GM23338 (cell line): ENCODE results near the gene C14orf119. TPM values are rescaled to one million over a fixed set of nuclear protein-coding genes. Genes with fewer than 3 reads are reported as not detected.

Experiments
- ATAC-seq: fragments of 200-7000 bp; cut with Tn5 transposase; 3 replicates; pipeline ENCODE4 v1.9.1; 2020
- DNase-seq: peaks from one replicate; pipeline ENCODE4 v3.0.0-alpha.2; 2015; ENCODE audit warnings: low spot score
- H2AFZ ChIP-seq: fragments of 200-600 bp; sonication (generic); 2 replicates; pipeline ENCODE4 v1.8.0; 2016; ENCODE audit warnings: antibody characterized with exemption, mild to moderate bottlenecking, moderate library complexity
- H3F3A ChIP-seq: fragments of 200-600 bp; sonication (generic); replicated peaks from 2 replicates; pipeline ENCODE4 v1.8.0; 2017; ENCODE audit warnings: antibody characterized with exemption, mixed run types, low read depth
- H3K27ac ChIP-seq: fragments of 200-600 bp; sonication (generic); 2 replicates; pipeline ENCODE4 v1.6.1; 2016; ENCODE audit warnings: low read depth
- H3K27me3 ChIP-seq: fragments of 200-600 bp; sonication (generic); 2 replicates; pipeline ENCODE4 v1.8.0; 2016; ENCODE audit warnings: mild to moderate bottlenecking, mixed run types, moderate library complexity; ENCODE audit not compliant: insufficient read depth
- H3K36me3 ChIP-seq: fragments of 200-600 bp; sonication (generic); 2 replicates; pipeline ENCODE4 v1.8.0; 2016; ENCODE audit warnings: mild to moderate bottlenecking; ENCODE audit not compliant: insufficient read depth
- H3K4me1 ChIP-seq: fragments of 200-600 bp; sonication (generic); 2 replicates; pipeline ENCODE4 v1.8.0; 2016; ENCODE audit warnings: mild to moderate bottlenecking, moderate library complexity; ENCODE audit not compliant: insufficient read depth
- H3K4me2 ChIP-seq: fragments of 200-600 bp; sonication (generic); 2 replicates; pipeline ENCODE4 v1.7.1; 2017; ENCODE audit warnings: mixed run types
- H3K4me3 ChIP-seq: fragments of 200-600 bp; sonication (generic); 2 replicates; pipeline ENCODE4 v1.6.1; 2016; ENCODE audit warnings: mixed run types
- H3K79me2 ChIP-seq: fragments of 200-600 bp; sonication (generic); replicated peaks from 2 replicates; pipeline ENCODE4 v1.8.0; 2017; ENCODE audit warnings: mild to moderate bottlenecking; ENCODE audit not compliant: insufficient read depth
- H3K9me2 ChIP-seq: fragments of 200-600 bp; sonication (generic); 2 replicates; pipeline ENCODE4 v1.8.0; 2017; ENCODE audit not compliant: insufficient read depth
- H4K20me1 ChIP-seq: fragments of 200-600 bp; sonication (generic); replicated peaks from 2 replicates; pipeline ENCODE4 v1.8.0; 2017; ENCODE audit warnings: mild to moderate bottlenecking; ENCODE audit not compliant: insufficient read depth
- H3K27ac Mint-ChIP-seq: 2 replicates; pipeline ENCODE4 v1.8.0; 2020; ENCODE audit warnings: inconsistent platforms, mild to moderate bottlenecking, moderate library complexity, mixed read lengths
- H3K27me3 Mint-ChIP-seq: 3 replicates; pipeline ENCODE4 v1.8.0; 2022; ENCODE audit warnings: low read depth, mild to moderate bottlenecking, moderate library complexity, mixed read lengths, inconsistent platforms; ENCODE audit not compliant: insufficient read depth, poor library complexity
- H3K36me3 Mint-ChIP-seq: 3 replicates; pipeline ENCODE4 v1.8.0; 2021; ENCODE audit warnings: low read depth, mild to moderate bottlenecking, inconsistent platforms, moderate library complexity, mixed read lengths
- H3K4me1 Mint-ChIP-seq: 3 replicates; pipeline ENCODE4 v1.8.0; 2020; ENCODE audit warnings: mild to moderate bottlenecking, inconsistent platforms, mixed read lengths
- H3K4me3 Mint-ChIP-seq: 3 replicates; pipeline ENCODE4 v1.8.0; 2021; ENCODE audit warnings: moderate library complexity, mild to moderate bottlenecking, inconsistent platforms, mixed read lengths
- H3K9me3 Mint-ChIP-seq: 3 replicates; pipeline ENCODE4 v1.8.0; 2020; ENCODE audit warnings: moderate library complexity, mild to moderate bottlenecking, inconsistent platforms, mixed read lengths
- CREB1 ChIP-seq: fragments of 250-450 bp; sonication (Bioruptor Pico); IDR thresholded peaks from 2 replicates; pipeline ENCODE4 v1.5.0; 2020; ENCODE audit warnings: low read depth, mild to moderate bottlenecking, moderate library complexity
- EZH2 ChIP-seq: fragments of 200-600 bp; sonication (generic); IDR thresholded peaks from one replicate; pipeline ENCODE4 v1.8.0; 2017; ENCODE audit warnings: antibody characterized with exemption, mild to moderate bottlenecking, low read depth; ENCODE audit not compliant: unreplicated experiment
- POLR2AphosphoS5 ChIP-seq: IDR thresholded peaks from 2 replicates; pipeline ENCODE4 v1.6.1; 2016; ENCODE audit warnings: antibody characterized with exemption, low read depth
- polyA plus RNA-seq: library from polyadenylated mRNA; unstranded; fragments of >200 nt; fragmentation: Nextera tagmentation; extraction: Ambion mirVana; gene quantifications from 2 replicates; pipeline ENCODE4 v1.2.1, GENCODE V29; 2016
- total RNA-seq: library from RNA; depleted of rRNA; stranded (reverse); fragments of >200 nt; shearing (Covaris generic); gene quantifications from 2 replicates; pipeline ENCODE4 v1.2.3, GENCODE V29; 2014
- TF ChIP-seq, protein P1 (sequence below): IDR thresholded peaks from 2 replicates; pipeline ENCODE4 v1.6.1; 2016; ENCODE audit warnings: antibody characterized with exemption
- TF ChIP-seq, protein P2 (sequence below), 2 experiments: fragments of 200-600 bp in 1 of 2; sonication (generic) in 1 of 2; conservative IDR thresholded peaks; 2 replicates each; pipeline versions ENCODE4 v1.5.1 to v1.6.1; 2016 to 2017; ENCODE audit warnings: antibody characterized with exemption in 2 of 2, low read depth in 2 of 2, mild to moderate bottlenecking in 2 of 2, moderate library complexity in 1 of 2

C14orf119 gene
- total and polyA plus RNA-seq, 2 experiments from 2014 or later: 49.4 to 118 TPM

DNA sequence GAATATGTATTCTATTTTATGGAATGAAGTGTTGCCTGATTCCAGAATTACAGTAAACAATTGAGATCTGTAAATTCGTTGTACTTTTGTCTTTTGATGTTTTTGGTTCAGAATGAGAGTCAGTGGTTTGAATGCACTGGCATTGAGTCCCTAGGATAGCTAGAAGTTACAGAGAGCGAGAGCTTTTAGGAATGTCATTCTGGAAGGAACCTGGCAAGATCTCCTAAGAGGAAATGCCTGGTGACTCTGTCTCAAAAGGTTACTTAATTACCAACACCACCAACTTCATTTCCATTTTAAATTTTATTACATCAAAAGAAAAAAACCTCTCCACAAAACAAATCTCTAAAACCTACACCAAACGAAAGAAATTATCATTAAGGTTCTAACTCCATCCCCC, 29.7 kb downstream of the C14orf119 start:
- Histone ChIP-seq H2AFZ (no peak overlapping the region), H3K79me2 (no peaks in the 10 kb centered on the region), H3F3A (no peaks in the 10 kb centered on the region; the same call in 1 of the 2 replicates), H3K27me3 (no peaks in the 10 kb centered on the region), H3K4me1 (peaks cover 34% of the 10 kb centered on the region), H4K20me1 (no peaks in the 10 kb centered on the region), H3K9me2 (no peaks in the 10 kb centered on the region), H3K4me3 (no peak overlapping the region), H3K4me2 (no peak overlapping the region), H3K36me3 (no peaks in the 10 kb centered on the region), H3K27ac (no peak overlapping the region)
- no peaks in the 10 kb centered on the region; the same call in 2 of the 3 replicates for H3K9me3 Mint-ChIP-seq
- H3K36me3 Mint-ChIP-seq: peaks cover 29% of the 10 kb centered on the region
- no peak overlapping the region for H3K4me3 Mint-ChIP-seq
- no peak for TF ChIP-seq CREB1 (CRISPR knock-in tag)
- TF ChIP-seq POLR2AphosphoS5: no peak
- TF ChIP-seq, protein P1, sequence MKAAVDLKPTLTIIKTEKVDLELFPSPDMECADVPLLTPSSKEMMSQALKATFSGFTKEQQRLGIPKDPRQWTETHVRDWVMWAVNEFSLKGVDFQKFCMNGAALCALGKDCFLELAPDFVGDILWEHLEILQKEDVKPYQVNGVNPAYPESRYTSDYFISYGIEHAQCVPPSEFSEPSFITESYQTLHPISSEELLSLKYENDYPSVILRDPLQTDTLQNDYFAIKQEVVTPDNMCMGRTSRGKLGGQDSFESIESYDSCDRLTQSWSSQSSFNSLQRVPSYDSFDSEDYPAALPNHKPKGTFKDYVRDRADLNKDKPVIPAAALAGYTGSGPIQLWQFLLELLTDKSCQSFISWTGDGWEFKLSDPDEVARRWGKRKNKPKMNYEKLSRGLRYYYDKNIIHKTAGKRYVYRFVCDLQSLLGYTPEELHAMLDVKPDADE: no peak
- H3K27ac Mint-ChIP-seq: no peak overlapping the region
- ATAC-seq: no peak
- peaks cover 51% of the 10 kb centered on the region for H3K4me1 Mint-ChIP-seq
- H3K27me3 Mint-ChIP-seq: peaks cover 19% of the 10 kb centered on the region
- no peak for DNase-seq

DNA sequence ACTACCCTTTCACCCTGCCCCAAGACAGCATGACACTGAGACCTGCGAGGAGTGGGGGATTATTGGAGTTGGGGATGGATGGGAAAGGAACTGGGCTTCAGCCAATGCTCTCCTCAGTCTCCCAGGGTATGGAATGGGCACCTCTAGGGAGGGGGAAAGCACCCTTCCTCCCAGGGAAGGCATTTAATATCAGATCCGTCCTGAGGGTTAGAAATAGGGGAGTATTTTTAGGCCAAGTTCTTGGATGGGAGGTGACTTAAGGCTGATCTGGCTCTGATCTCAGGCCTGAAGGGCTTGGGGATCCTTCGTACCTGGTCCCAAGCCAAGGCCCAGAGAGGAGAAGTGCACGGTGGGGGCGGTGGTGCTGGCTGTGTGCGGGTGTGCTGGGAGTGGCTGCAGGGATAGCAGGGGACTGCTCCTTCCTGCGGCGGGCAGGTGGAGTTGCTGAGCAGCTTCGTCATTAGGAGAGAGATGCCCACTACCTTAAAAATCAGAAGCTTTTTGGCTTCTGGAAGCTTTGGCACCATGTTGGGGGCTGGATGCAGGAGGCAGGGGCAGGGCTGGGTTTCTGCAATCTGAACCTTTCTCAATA, 30.7 kb downstream of the C14orf119 start:
- Histone ChIP-seq H3K27ac (peak overlapping the region; percentile 32; the same call in 1 of the 2 replicates), H3K36me3 (peaks cover 9% of the 10 kb centered on the region), H3K27me3 (no peaks in the 10 kb centered on the region), H3K4me1 (peaks cover 28% of the 10 kb centered on the region), H3K79me2 (no peaks in the 10 kb centered on the region), H3K4me2 (no peak overlapping the region), H2AFZ (no peak overlapping the region), H3K4me3 (no peak overlapping the region), H3K9me2 (no peaks in the 10 kb centered on the region), H4K20me1 (no peaks in the 10 kb centered on the region), H3F3A (no peaks in the 10 kb centered on the region; the same call in 1 of the 2 replicates)
- no peak overlapping the region; the same call in 2 of the 3 replicates for H3K4me3 Mint-ChIP-seq
- TF ChIP-seq, protein P2, sequence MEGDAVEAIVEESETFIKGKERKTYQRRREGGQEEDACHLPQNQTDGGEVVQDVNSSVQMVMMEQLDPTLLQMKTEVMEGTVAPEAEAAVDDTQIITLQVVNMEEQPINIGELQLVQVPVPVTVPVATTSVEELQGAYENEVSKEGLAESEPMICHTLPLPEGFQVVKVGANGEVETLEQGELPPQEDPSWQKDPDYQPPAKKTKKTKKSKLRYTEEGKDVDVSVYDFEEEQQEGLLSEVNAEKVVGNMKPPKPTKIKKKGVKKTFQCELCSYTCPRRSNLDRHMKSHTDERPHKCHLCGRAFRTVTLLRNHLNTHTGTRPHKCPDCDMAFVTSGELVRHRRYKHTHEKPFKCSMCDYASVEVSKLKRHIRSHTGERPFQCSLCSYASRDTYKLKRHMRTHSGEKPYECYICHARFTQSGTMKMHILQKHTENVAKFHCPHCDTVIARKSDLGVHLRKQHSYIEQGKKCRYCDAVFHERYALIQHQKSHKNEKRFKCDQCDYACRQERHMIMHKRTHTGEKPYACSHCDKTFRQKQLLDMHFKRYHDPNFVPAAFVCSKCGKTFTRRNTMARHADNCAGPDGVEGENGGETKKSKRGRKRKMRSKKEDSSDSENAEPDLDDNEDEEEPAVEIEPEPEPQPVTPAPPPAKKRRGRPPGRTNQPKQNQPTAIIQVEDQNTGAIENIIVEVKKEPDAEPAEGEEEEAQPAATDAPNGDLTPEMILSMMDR (conservative IDR thresholded peaks at IDR 0.05; ENCODE audit: low read depth in 2 of 2): peak in 1 of 2 experiments; percentile 26; a peak in 2 of 4 replicates
- TF ChIP-seq EZH2: no peak
- H3K9me3 Mint-ChIP-seq: no peaks in the 10 kb centered on the region; the same call in 2 of the 3 replicates
- peaks cover 14% of the 10 kb centered on the region for H3K27me3 Mint-ChIP-seq
- H3K4me1 Mint-ChIP-seq: peaks cover 41% of the 10 kb centered on the region
- 0 out of 2 replicates have a peak overlapping the region, but pooled peaks have one; percentile 33 for H3K27ac Mint-ChIP-seq
- peaks cover 39% of the 10 kb centered on the region for H3K36me3 Mint-ChIP-seq
- no peak for DNase-seq
- ATAC-seq: peak; percentile 67
